ENCODE data around the gene TANGO2. TPM values are rescaled to one million over a fixed set of nuclear protein-coding genes. Genes with fewer than 3 reads are reported as not detected.
A peak's percentile ranks its signal among the peaks of the same experiment; 100 is the strongest.

Gene TANGO2
- total and polyA plus RNA-seq, 2 experiments from 2014 or later, result 27.3 to 45.0 TPM

GRCh38 chr22:20033045-20033706, 12.3 kb downstream of the TANGO2 start:
- H3K9ac ChIP-seq, result no peak overlapping the region
- no peaks in the 10 kb centered on the region for H3F3A ChIP-seq (ENCODE audit: insufficient read depth)
- TF ChIP-seq EZH2 (IDR thresholded peaks at IDR 0.05; ENCODE audit: insufficient read depth, poor library complexity, severe bottlenecking) (no peak), EZH2phosphoT487 (IDR thresholded peaks at IDR 0.05; ENCODE audit: insufficient read depth, low read depth) (no peak)
- H3K9me3 ChIP-seq (ENCODE audit: low read depth), result no peaks in the 10 kb centered on the region
- H4K20me1 ChIP-seq (ENCODE audit: insufficient read depth), result no peaks in the 10 kb centered on the region
- no peaks in the 10 kb centered on the region for H3K9me2 ChIP-seq (ENCODE audit: insufficient read depth)
- in situ Hi-C loops (cut with MboI), result no loop called here
- no peak overlapping the region for H3K4me2 ChIP-seq (ENCODE audit: unreplicated experiment)
- no peaks in the 10 kb centered on the region for H3K4me1 ChIP-seq (ENCODE audit: insufficient read depth)
- H3K4me3 ChIP-seq, result no peak overlapping the region
- no peak overlapping the region for H3K27ac ChIP-seq
- no peak for DNase-seq
- H2AFZ ChIP-seq, result no peak overlapping the region
- WGBS, 2 experiments (ENCODE audit: low coverage in 1 of 2, low lambda C conversion rate in 2 of 2, missing lambda C conversion rate in 2 of 2), result 66 to 75% methylated on average over 6 to 12 of the region's 14 CpGs
- H3K36me3 ChIP-seq (ENCODE audit: low read depth), result no peaks in the 10 kb centered on the region
- no peaks in the 10 kb centered on the region for H3K27me3 ChIP-seq (replicated peaks; ENCODE audit: insufficient read depth)
- peaks cover 49% of the 10 kb centered on the region for H3K79me2 ChIP-seq (ENCODE audit: insufficient read depth)

DNA sequence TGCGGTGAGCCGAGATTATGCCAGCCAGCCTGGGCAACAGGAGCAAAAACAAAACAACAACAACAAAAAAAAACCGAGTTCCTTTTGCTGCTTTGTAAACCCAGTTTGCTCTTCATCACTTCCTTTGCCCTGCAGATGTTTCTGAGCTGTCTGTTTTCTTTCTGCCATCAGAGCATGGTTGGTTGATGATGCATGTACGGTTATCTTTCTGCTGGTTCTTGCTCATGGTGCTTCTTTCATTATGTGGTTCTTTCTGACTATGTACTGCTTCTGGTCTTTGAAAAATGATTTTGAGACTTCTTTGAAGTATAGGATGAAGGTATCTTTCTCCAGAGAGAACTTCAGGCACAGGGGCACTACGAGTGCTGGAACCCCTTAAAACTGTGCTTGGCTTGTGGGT, 13.2 kb downstream of the TANGO2 start:
- Histone ChIP-seq H4K20me1 (ENCODE audit: insufficient read depth) (no peaks in the 10 kb centered on the region), H3K4me1 (ENCODE audit: insufficient read depth) (no peaks in the 10 kb centered on the region), H3K36me3 (ENCODE audit: low read depth) (no peaks in the 10 kb centered on the region), H3K9me2 (ENCODE audit: insufficient read depth) (no peaks in the 10 kb centered on the region), H3K9ac (no peak overlapping the region), H3K27me3 (replicated peaks; ENCODE audit: insufficient read depth) (no peaks in the 10 kb centered on the region), H2AFZ (no peak overlapping the region), H3F3A (ENCODE audit: insufficient read depth) (no peaks in the 10 kb centered on the region), H3K27ac (no peak overlapping the region), H3K9me3 (ENCODE audit: low read depth) (no peaks in the 10 kb centered on the region), H3K4me3 (no peak overlapping the region), H3K79me2 (ENCODE audit: insufficient read depth) (peaks cover 42% of the 10 kb centered on the region), H3K4me2 (ENCODE audit: unreplicated experiment) (no peak overlapping the region)
- peak; percentile 9 for DNase-seq
- in situ Hi-C loops (cut with MboI), result no loop called here
- TF ChIP-seq EZH2 (IDR thresholded peaks at IDR 0.05; ENCODE audit: insufficient read depth, poor library complexity, severe bottlenecking) (no peak), EZH2phosphoT487 (IDR thresholded peaks at IDR 0.05; ENCODE audit: insufficient read depth, low read depth) (no peak)
- 72 to 73% methylated on average over 5 of the region's 5 CpGs for WGBS, 2 experiments (ENCODE audit: low coverage in 1 of 2, low lambda C conversion rate in 2 of 2, missing lambda C conversion rate in 2 of 2)

DNA sequence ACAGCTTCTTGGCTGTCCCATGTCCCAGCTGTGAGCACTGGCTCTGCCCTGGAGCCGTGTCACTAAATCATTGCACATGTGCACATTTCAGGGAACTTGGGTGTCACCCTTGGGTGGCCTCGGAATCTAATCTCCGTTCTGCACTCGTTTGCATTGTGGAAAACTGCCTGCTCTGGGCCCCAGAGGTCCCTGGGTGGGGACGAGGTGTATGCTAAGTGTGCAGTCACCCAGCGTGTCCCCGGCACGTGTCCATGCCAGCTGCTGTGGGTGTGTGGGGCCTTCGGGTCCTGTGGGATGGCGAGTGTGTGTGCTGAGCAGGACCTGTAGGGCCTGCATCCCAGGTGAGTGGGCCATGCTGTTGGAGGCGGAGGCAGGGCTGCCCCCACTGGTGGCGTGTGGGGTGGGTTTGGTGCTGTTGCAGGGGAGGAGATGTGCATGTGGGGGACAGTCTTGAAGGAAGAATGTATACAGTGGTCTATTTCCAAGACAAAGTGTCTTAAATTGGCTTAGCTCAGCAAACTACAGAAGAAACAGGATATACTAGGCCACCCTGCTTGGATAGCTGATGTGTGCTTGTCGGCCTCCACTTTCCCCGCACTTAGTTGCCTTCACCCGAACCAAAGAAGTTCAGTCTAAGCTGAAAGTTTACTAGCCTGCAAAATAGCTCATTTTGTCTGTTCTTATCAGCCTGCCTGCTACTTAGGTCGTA, 14.6 kb downstream of the TANGO2 start:
- Histone ChIP-seq H3F3A (ENCODE audit: insufficient read depth) (no peaks in the 10 kb centered on the region), H3K9me3 (ENCODE audit: low read depth) (no peaks in the 10 kb centered on the region), H3K4me2 (ENCODE audit: unreplicated experiment) (no peak overlapping the region), H3K27ac (no peak overlapping the region), H3K9me2 (ENCODE audit: insufficient read depth) (no peaks in the 10 kb centered on the region), H3K27me3 (replicated peaks; ENCODE audit: insufficient read depth) (no peaks in the 10 kb centered on the region), H3K4me1 (ENCODE audit: insufficient read depth) (no peaks in the 10 kb centered on the region), H3K79me2 (ENCODE audit: insufficient read depth) (peaks cover 41% of the 10 kb centered on the region), H4K20me1 (ENCODE audit: insufficient read depth) (no peaks in the 10 kb centered on the region), H3K9ac (no peak overlapping the region), H3K4me3 (no peak overlapping the region), H2AFZ (no peak overlapping the region), H3K36me3 (ENCODE audit: low read depth) (no peaks in the 10 kb centered on the region)
- no peak for DNase-seq
- in situ Hi-C loops (cut with MboI), result no loop called here
- 81 to 85% methylated on average over 16 of the region's 16 CpGs for WGBS, 2 experiments (ENCODE audit: low coverage in 1 of 2, low lambda C conversion rate in 2 of 2, missing lambda C conversion rate in 2 of 2)
- TF ChIP-seq EZH2phosphoT487 (IDR thresholded peaks at IDR 0.05; ENCODE audit: insufficient read depth, low read depth) (no peak), EZH2 (IDR thresholded peaks at IDR 0.05; ENCODE audit: insufficient read depth, poor library complexity, severe bottlenecking) (no peak)

- Histone ChIP-seq H3K4me2 (ENCODE audit: unreplicated experiment) (no peak overlapping the region), H3K9ac (no peak overlapping the region), H3K79me2 (ENCODE audit: insufficient read depth) (peaks cover 36% of the 10 kb centered on the region), H3K4me3 (no peak overlapping the region), H3F3A (ENCODE audit: insufficient read depth) (no peaks in the 10 kb centered on the region), H3K27me3 (replicated peaks; ENCODE audit: insufficient read depth) (no peaks in the 10 kb centered on the region), H4K20me1 (ENCODE audit: insufficient read depth) (no peaks in the 10 kb centered on the region), H3K27ac (no peak overlapping the region), H3K4me1 (ENCODE audit: insufficient read depth) (no peaks in the 10 kb centered on the region), H3K9me3 (ENCODE audit: low read depth) (no peaks in the 10 kb centered on the region), H3K9me2 (ENCODE audit: insufficient read depth) (no peaks in the 10 kb centered on the region), H3K36me3 (ENCODE audit: low read depth) (no peaks in the 10 kb centered on the region), H2AFZ (no peak overlapping the region)
- 96 to 97% methylated on average over 10 of the region's 10 CpGs for WGBS, 2 experiments (ENCODE audit: low coverage in 1 of 2, low lambda C conversion rate in 2 of 2, missing lambda C conversion rate in 2 of 2)
- in situ Hi-C loops (cut with MboI), result no loop called here
- no peak for TF ChIP-seq EZH2 (IDR thresholded peaks at IDR 0.05; ENCODE audit: insufficient read depth, poor library complexity, severe bottlenecking)
- TF ChIP-seq EZH2phosphoT487 (IDR thresholded peaks at IDR 0.05; ENCODE audit: insufficient read depth, low read depth), result no peak
- DNase-seq, result no peak
These were observed 15.2 kb downstream of the TANGO2 start for GRCh38 chr22:20036084-20036482.

Data from GM23248 (cell line).